Activated CD8-positive, alpha-beta memory T cell treated with anti-CD3 and anti-CD28 coated beads, Interleukin-2, amount 50 U/mL, for 4 hours (primary cell): ENCODE data around the gene WIZ.
"Not testable (repeated sequence)": the region's sequence is repeated elsewhere in the genome, so short reads cannot be mapped to it uniquely, and the experiment has no call there.

Experiments
- DNase-seq: peaks from one replicate; pipeline ENCODE4 v3.0.0-alpha.2; 2020

Gene WIZ

GRCh38 chr19:15427991-15428471, 21.7 kb downstream of the WIZ start:
- no peak for DNase-seq

DNA sequence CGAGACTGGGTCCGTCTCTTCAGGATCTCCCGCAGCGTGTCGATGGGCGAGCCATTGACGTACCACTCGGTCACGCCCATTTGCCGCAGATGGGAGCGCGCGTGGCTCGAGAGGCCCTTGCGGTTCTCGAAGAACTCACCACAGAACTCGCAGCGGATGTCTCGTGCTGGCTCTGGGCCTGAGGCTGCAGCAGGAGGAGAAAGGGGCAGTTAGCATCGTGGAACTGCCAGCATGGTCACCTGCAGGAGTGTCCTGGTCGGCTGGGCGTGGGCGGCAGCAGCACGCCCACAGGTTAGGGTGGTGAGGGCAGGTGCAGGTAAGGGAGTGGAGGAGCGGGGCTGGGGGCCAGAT, 22.4 kb downstream of the WIZ start:
- DNase-seq, result no peak

GRCh38 chr19:15426485-15427349, 23.0 kb downstream of the WIZ start:
- DNase-seq, result no peak

- DNase-seq, result no peak
Observed at GRCh38 chr19:15425321-15425950, 24.3 kb downstream of the WIZ start.

DNA sequence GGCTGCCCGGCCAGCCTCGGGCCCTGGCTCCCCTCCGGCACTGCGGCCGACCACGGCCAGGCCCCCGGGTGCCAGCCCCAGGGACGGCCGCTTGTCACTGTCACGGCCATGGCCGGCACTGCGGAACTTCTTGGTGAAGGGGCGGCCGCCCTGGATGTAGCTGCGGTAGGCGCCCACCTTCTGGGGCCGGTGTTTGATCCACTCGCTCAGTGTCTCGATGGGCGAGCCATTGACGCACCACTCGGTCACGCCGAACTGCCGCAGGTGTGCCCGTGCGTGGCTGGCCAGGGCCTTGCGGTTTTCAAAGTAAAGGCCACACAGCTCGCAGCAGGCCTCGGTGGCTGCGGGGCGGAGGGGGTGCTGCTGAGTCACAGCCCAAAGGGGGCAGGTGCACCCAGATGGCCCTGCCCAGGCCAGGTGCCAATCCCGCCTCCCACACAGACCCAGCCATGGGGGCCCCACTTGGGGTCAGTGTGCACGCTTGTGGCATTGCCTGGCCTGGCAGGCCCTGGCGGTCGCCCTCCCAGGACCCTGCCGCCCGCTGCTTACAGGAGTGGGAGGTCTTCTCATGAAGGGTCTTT, 25.0 kb downstream of the WIZ start:
- no peak for DNase-seq

GRCh38 chr19:15424121-15424520, 25.6 kb downstream of the WIZ start:
- no peak for DNase-seq

DNA sequence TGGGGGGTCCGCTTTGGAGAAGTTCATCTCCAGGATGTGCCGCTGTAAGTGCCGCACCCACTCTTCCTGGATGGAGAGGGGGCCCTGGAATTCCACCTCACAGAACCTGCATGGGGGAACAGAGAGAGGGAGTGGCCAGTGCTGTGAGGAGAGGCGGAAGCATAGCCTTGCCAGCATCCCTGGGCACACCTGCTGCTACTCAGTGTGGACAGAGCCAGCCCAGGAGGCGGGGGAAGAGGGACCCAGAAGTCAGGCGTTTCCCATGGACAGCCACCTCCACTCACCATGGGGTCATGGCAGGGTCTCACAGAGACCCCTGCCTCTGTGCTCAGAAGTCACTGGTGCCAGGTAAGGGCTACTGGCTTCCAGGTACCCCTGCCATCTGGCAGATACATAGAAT, 26.6 kb downstream of the WIZ start:
- no peak for DNase-seq

GRCh38 chr19:15422296-15423075, 27.3 kb downstream of the WIZ start:
- DNase-seq, result no peak

DNA sequence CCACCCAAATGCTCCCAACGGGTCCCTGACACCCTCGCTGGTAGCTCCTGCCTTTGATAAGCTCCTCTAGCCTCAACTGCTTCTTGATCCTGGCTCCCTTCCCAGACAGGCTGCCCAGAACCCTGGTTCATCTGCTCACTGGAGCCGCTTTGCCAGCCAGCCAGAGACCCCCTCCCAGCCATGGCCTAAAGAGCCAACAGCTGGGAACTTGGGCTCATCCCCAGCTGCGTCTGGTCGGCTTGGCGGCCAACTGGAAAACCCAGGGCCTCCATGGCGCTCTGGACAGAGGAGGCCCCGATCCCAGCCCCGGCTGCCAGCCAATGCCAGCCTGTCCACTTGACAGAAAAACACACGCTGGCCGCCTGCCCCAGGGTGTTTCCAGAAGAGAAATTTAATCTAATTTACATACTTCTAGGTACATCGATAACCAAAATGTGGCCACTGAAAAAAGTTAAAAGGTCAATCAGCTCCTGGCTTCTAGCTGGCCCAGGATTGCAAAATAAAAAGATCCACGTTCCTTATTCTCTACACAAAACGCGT, 28.0 kb downstream of the WIZ start:
- DNase-seq, result no peak

DNA sequence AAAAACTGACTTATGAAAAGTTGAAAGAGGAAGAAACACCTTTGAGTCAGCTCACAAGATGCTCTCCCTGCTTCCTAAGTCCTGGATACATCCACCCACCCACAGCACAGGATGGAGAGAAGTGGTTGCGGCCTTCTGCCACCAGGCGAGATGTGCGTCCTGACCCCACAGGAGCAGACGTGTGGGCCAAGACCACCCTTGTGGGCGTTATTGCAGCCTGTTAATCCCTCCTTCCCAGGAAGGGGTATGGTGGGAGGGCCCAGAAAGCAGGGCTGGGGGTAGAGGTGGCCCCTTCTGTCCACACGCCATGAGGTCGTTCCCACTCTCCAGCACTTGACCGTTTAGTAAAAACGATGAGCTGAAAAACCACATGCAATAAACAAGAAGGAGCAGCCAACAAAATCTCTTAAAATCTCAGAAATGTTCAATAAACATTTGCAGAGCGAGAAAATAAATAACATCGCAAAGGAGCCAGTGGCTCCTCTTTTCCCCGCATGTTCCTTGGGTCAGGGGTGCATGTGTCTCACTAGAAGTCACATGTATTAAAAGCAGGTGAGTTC, 28.5 kb downstream of the WIZ start:
- DNase-seq, result no peak

DNA sequence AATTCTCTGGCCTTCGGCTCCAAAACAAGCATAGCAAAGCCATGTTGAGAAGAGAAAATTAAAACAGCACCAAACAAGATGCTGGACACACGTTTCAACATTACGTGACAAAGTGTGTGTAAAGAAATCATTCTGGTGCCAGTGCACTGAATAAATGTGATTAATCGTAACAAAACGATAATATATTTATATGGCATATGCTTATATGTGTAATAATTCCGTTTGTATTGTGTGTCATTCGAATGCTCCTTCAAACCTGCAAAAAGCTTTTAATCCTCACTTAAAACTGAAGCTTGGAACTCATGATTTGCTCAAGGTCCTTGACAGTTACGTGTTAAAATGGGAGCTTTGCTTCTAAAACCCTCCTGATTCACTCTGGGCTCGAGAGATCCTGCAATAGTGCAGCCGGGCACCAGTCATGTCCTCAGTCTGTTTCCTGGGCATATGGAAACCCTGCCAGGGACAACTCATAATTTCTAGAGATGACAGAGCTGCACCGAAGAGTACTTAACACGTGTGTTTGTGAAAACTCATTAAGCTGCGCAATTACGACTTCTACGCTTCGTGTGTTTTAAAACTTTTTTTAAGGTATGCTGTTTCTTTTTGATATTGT, 30.2 kb downstream of the WIZ start:
- DNase-seq, result no peak

GRCh38 chr19:15418579-15419412, 31.0 kb downstream of the WIZ start, which contains the start of gene AKAP8L:
Gene AKAP8L (minus strand): TSS chr19:15418988. CDS start chr19:15418923, 65 bp downstream.
- DNase-seq, result peak; percentile 96

GRCh38 chr19:15418231-15418578, 31.6 kb downstream of the WIZ start:
- no peak for DNase-seq

DNA sequence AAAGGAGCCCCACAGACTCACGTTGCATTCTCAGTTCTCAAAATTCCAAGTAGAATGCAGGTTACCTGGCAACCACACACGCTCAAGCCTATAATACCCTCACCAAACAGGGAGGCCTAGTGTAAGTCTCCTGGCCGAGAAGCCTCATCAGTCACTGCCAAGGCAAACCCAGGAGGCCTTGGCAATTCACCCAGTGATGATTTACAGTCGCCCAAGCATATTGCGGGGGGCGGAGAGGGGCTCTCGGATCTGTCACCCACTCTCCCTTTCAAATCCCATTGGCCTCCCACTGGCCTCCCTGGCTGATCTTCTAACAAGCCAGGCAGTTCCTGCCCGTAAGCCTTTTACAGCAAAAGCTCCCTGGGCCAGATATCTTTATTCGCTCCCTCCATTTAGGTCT, 32.1 kb downstream of the WIZ start:
- DNase-seq, result no peak

DNA sequence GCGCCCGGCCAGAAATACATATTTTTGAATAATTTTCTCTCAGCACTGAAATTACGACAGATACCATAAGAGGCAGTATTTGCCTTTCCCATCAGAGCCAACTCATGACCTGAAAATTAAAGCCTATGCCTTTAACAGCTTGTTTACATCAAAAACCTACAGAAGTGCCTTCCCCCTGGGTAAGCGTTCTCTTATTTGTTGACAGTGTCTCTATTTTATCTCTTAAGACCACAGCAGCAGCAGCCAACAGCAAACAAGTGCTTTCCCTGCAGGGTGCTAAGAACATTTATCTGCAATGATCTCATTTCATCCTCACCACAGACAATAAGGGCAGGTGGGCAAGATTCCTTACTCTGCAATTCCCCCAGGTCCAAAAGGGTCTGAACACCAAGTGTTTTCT, 36.9 kb downstream of the WIZ start:
- DNase-seq, result no peak

DNA sequence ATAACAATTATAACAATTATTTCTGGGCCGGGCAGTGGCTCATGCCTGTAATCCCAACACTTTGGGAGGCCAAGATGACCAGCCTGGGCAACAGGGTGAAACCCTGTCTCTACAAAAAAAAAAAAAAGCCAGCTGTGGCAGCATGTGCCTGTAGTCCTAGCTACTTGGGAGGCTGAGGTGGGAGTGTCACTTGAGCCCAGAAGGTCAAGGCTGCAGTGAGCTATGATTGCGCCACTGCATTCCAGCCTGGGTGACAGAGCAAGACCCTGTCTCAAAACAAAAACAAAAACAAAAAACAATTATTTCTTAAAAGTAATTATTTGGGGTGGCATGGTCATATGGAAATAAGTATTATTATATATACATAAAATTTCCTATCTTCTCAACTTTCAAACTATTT, 38.4 kb downstream of the WIZ start:
- DNase-seq, result not testable (repeated sequence)

DNA sequence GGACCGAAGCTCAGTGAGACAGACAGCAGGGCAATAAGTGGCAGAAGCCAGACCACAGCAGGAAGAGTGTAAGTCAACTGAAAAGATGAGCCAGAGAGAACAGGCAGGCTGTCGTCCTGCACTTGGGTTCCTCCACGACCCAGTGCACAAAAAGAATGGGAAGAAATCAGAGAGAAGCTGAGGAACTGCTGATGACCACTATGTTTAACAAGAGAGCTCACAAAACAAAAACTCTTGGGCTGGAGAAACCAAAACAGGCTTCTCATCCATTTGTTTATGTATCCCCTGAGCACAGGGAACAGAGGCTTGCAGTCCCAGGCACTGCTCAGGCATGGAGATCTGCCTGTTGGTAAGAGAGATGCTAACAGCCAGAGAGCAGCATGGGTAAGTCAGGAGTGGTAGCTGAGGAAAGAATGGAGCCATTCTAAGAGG, 45.0 kb downstream of the WIZ start:
- no peak for DNase-seq

DNA sequence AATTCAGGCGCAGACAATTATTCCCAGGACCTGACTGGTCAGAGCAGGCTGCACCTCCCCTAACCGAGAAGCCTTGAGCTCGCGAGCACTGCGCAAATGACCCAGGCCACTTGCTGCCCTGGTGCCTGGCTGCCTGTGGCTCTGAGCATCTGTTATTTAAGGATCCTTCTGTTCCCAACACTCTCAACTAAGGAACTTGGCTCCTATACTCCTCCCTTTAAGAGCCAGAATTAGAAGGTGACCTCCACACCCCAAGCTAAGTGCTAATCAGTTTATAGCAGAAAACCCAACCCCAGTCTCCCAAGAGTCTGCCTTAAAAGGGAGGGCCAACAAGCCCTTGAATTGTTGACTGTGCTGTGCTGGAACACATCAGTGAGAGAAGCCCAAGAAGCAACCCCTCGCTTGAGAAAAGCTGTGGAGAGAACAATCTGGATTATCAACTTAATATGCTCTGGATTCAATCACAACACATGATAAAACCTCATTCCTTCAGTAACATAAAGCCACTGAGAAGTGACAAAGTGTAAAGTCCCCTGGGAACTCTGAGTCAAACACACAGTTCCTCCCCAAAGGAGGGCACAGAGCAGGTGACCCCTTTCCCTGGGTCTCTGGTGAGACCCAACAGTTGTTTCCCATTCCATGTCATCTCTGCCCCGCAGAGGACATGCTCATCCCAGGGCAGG, 45.5 kb downstream of the WIZ start:
- no peak for DNase-seq

- no peak for DNase-seq
Observed at GRCh38 chr19:15403151-15403531, 46.6 kb downstream of the WIZ start.

- no peak for DNase-seq
Observed at GRCh38 chr19:15402411-15403150, 47.2 kb downstream of the WIZ start.
